ENCODE data around the gene MIDN.
A peak's percentile ranks its signal among the peaks of the same experiment; 100 is the strongest.

Gene MIDN

GRCh38 chr19:1233115-1233667, 15.2 kb upstream of the MIDN start:
- no peak for DNase-seq

GRCh38 chr19:1234051-1234954, 14.1 kb upstream of the MIDN start:
- DNase-seq, result no peak

GRCh38 chr19:1234955-1235380, 13.4 kb upstream of the MIDN start:
- no peak for DNase-seq

- no peak for DNase-seq
Observed at GRCh38 chr19:1235625-1236538, 12.5 kb upstream of the MIDN start.

DNA sequence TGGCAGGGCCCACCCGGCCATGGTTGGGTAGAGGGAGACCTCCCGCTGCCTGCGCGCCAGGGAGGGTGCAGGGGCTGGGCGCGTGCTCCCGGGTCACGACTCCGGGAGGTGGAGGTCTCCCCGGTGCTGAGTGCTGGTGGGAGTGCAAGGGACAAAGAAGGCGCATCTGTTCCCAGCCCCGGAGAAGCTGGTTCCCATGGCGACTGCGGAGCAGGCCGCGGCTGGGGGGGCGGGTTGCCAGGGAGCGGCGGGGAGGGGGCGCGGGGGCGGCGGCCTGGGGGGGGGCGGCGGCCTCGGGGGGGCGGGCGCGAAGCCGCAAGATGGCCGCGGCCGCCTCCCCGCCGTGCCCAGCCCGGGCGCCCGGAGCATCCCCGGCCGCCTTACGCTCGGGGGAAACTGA, 11.8 kb upstream of the MIDN start:
- no peak for DNase-seq

DNA sequence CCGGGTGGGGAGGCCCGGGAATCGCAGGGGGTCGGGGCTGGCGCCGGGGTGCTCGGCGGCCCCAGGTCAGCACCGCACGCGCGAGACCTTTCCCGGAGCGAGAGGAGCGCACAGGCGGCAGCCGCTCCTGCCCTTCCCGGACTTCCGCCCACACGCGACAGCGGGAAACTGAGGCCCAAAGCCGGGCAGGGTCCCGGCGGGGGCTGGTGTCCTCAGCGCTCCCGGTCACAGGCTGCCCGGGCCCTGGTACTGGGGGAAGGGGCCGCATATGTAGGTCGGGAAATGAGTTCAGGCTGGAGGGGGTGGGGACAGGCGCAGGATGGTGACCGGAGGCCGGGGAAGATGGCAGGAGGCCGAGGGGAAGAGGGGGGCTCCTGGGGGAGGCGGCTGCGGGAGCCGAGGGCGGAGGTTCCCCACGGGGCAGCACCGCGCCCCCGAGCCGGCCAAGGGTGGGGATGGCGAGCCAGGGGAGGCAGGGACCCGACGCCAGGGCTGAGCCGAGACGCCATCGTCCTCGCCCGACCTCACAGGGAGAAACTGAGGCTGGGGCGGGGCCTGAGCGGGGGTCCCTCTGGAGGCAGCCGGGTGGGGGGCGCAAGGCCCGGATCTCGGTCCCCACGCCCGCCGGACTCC, 11.2 kb upstream of the MIDN start:
- no peak for DNase-seq

GRCh38 chr19:1237754-1238368, 10.5 kb upstream of the MIDN start, which contains the start of gene CBARP:
Gene CBARP (minus strand): TSS chr19:1238005. CDS start chr19:1236100, 1,905 bp downstream.
- no peak for DNase-seq

DNA sequence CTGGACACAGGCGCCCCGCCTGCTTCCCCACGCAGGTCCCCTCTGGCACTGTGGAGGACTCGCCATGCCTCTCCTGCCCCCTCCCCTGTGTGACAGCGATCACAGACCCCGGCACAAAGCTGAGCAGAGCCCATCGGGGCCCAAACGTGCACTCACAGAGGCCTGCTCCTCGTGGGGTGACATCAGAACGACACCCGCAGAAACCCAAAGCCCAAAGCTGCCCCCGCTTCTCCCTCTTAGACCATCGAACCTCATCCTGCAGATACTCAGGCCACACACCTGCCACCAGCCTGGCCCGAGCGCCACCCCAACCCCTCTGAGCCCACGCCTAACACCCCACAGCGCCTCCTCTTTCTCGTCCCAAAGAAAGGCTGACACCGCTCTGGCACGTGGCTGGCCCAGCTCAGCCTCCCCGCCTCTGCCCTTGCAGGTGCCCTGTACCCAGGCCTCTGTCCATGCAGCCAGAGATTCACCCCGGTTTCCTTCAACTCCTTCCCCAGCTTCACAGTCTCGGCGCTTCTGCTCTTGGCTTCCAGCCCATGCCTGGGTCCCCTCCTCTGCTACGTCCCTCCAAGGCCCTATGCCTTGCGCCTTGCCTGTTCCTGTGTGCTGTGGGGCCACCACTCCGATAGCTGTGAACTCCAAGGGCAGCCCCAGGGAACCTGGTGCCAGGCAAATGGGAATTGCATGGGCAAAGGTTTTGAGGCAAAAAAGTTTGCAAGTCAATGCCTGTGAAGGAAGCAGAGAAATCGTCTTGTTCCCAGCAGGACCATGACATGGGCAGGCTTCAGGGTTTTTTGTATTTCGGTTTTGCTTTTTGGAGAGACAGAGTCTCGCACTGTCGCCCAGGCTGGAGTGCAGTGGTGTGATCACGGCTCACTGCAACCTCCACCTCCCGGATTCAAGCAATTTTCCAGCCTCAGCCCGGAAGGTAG, 9.7 kb upstream of the MIDN start:
- DNase-seq, result no peak

DNA sequence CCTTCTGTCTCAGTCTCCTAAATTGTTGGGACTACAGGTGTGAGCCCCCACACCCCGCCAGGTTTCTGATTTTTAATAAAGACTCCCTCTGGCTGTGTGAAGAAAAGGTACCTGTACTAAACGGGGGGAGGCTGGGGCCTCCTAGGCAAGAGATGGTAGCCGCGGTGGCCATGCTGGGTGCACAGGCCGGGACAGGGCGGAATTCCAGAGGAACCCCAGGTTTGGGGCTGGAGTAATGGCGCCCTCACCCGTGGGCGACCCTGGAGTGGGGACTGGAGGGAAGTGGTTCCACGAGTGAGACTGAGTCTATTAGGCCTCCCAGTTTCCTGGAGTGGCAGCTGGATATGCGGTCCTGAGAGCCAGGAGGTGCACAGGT, 9.0 kb upstream of the MIDN start:
- DNase-seq, result no peak

GRCh38 chr19:1239796-1240737, 8.3 kb upstream of the MIDN start:
- peak; percentile 86 to 94 for DNase-seq

- DNase-seq, result no peak
Observed at GRCh38 chr19:1240925-1241324, 7.5 kb upstream of the MIDN start.

- peak; percentile 92 to 94 for DNase-seq
Observed at GRCh38 chr19:1241417-1242095, 6.8 kb upstream of the MIDN start, which contains the start of gene ATP5F1D. Gene ATP5F1D (plus strand): TSS chr19:1241751. CDS start chr19:1241851, 100 bp downstream.

GRCh38 chr19:1243768-1244692, 4.4 kb upstream of the MIDN start:
- DNase-seq, result peak; percentile 69 to 79

DNA sequence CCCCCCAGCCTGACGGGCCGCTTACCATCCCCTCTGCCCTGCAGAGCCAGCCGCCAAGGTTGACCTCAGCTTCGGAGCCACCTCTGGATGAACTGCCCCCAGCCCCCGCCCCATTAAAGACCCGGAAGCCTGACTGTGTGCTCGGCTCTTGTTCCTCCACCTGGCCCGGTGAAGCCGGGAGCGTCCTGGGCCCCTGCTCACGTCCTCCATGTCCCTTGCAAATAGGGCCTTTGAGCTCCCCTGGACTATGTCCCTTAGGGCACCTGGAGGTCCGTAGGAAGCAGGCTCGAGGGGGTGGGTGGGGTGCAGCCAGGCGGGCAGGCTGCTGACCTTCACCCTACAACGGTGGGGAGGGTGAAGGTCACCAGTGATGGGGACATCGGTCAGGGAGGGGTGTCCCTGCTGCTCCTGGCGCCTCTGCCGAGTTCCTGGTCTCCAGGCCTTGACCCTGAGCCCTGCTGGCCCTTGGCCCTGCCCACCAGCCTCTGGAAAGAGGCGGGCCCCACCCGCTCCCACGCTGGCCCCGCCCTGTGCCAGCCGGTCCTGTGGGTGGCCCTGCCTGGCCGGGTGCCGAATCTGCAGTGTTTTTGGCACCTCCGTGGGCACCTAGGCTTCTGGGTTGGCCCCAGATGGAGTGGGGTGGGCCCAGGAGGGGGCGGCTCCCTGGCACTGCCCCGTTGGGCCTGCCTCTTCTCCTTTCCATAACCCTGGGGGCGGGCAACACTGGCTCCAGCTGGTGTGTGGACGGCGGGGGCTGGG, 3.5 kb upstream of the MIDN start:
- peak; percentile 75 to 78 for DNase-seq

- no peak for DNase-seq
Observed at GRCh38 chr19:1245494-1246264, 2.7 kb upstream of the MIDN start.
